HG02885 (cell line): ENCODE data around the gene NBEA.

ENCODE experiments used
- ATAC-seq: cut with Tn5 transposase; IDR thresholded peaks from one replicate; pipeline ENCODE4 v1.9.1; 2021; ENCODE audit warnings: mild to moderate bottlenecking; ENCODE audit not compliant: unreplicated experiment, poor library complexity

The NBEA gene

DNA sequence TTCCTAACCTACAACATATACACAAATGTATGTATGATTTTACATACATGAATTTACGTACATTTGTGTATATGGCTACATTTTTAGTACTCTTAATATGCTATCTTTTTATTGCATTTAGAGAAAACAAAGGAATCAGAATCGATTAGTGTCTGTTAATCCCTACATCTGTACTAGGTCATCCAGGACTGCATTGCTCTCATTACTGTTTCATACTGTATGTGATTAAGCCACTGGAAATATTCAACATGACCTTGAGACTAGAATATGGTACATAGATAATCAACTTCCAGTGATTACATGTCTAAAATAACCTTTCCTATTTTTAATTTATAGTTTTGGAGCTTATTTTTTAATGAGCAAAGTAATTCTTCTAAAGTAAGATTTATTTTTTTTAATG lies 539.7 kb downstream of the NBEA start:
- ATAC-seq = no peak

DNA sequence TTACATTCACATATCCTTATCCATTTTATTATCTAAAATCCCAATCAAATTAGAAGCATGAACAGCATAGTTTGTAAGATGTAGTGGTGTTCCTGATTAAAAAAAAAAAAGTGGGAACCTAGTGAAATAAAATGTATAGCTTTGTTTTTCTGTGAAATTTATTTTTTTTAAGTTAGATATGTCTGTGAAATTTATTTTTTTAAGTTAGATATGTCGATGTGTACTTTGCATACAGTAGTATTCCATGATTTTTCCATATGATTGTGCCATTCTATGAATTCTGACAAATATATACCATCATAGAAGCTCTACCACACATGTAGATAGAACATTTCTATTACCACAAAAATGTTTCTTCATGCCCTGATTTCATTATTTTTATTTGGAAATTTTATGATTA lies 540.5 kb downstream of the NBEA start:
- no peak for ATAC-seq

DNA sequence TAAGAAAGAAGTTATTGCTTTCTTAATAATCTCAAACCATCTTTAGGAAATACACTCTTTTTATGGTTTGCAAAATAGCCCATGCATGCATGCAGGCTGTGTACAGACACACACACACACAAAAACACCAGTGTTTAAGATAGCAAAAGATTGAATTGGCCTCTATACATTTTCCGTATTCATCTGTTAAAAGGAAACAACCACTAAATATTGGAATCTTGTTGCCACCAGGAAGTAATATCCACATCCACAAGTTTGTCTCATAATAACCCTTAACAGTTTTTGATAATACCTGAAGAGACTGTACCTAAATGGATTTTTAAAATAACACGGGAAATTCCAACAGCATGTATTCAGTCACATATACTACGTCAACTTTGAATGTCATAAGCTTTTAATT lies 541.7 kb downstream of the NBEA start:
- no peak for ATAC-seq

DNA sequence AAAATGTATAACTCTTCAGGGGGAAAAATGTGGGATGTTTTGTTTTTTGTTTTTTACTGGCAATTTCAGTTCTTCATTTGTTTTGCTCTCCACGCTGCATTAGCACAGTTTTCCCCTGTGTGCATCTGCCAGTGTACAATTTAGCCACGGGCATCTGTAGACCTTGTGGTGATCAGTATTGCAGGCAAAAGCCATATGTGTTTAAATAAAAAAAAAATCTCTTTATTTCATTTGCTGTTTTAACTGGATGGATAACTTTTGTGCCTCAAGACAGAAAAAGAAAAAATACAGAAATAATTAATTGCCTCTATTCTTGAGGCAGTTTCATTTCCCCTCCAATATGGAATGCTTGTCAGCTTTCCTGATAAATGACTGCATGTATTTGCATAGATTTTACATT lies 542.3 kb downstream of the NBEA start:
- no peak for ATAC-seq

DNA sequence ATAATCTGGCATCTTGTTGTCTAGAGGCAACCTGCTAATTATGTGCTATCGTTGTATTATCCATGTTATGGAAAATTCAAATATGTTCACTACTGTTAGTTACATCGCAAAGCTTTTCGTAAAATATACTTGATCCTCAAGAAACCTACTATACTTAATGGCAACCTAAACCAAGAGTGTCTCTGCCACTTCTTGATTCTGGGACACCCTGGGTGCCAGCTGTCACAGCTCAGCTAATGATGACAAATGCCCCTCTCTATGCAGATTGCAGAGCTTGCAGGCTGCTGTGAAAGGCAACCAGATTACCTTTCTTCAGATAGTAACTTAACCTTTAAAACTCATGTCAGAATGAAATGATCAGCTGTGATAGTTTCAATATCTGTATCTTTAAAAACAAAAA lies 543.4 kb downstream of the NBEA start:
- ATAC-seq = no peak

DNA sequence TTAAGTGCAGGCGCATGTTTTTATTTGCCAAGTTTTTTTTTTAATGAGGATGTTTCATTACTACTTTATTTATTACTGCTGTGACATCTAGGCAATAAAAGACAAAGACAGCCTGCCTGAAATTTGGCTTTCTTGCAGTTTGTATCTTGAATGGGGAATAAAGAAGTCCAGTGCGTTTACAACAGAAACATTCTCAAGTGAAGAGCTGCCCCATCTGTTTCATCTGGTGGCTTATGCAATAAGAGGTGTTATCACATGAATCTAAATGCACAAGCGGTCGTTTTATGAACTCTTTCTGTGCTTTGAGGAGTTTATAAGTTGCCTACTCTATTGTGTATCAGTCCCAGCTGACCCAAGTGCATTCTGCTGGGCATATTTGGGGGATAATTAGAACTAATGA lies 547.0 kb downstream of the NBEA start:
- no peak for ATAC-seq

DNA sequence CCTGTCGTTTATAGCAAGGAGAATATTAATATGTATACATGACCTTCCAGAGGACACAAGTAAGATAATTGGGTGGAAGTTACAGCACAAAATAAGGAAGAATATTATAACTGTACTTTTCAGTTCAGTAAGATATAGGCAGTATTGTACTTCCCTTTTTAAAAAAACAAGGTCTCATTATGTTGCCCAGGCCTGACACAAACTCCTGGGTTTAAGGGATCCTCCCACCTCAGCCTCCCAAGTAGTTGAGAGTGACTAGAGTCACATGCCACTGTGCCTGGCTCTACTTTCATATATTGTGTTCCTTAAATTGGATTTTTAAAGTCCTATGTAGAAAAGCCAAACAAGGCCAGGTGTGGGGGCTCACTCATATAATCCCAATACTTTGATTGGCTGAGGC lies 553.9 kb downstream of the NBEA start:
- ATAC-seq = no peak

DNA sequence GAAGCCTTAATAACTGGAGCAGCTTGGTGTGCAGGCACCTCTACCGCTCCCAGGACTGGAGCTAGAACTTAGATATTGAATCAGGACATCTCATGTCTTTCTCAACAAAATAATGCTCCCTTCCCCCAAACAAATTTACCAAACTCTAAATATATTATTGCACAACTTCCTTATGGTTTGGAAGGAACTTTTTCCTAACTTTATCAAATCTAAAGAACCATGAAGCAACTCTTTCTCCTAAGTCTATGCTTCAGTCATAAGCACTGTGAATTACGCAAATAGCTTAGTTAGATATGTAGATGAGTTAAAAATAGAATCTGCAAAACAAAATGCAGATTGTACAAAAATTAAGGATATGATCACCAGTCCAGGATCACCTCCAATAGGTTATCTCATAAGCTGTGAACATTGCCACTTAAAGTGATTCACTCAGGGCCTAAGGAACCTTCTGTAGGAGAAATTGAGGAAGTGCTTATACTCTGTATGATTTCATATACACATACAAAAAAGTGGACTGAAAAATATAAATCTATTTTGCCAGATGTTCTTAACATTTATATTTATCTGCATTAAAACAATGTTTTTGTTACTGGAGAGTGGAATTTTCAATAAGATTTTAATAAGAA lies 554.8 kb downstream of the NBEA start:
- no peak for ATAC-seq

DNA sequence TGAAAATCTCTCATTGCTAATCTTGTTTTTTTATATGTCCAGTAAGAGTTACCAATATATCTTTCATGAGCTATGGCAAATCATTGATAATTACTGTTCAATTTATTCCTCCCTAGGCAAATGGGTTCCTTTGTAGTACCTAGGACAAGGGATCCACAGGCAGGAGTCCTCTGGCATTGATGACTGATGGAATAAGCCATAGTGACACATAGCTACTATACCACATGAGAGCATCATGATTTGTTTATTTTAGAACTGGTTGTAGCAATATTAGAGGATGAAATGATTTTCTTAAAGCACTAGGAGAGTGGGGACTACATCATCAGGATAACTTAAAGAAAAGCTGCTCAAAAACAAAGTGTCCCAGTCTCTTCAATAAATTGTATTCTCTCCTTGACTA lies 556.2 kb downstream of the NBEA start:
- no peak for ATAC-seq

DNA sequence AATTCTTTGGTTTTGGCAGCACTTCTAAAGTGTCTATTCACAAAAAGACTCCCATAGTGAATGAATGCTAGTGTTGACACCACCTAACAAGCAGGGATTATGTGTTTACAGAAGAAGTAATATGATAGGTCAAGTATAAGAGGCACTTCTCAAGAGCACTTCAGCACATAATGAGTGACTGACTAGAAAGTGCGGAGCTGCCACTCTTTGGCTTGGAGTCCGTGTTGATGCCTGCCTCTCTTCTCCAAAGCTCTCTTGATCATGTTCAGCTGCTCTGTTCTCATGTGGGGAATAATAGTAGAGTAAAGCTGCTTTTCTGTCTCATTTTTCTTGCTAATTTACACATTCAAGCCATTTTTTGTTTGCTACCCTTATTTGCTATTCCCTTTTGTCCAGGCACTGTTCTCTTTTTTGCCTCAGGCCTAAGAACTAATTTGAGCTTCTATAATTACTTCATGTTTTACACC lies 557.2 kb downstream of the NBEA start:
- ATAC-seq = no peak

DNA sequence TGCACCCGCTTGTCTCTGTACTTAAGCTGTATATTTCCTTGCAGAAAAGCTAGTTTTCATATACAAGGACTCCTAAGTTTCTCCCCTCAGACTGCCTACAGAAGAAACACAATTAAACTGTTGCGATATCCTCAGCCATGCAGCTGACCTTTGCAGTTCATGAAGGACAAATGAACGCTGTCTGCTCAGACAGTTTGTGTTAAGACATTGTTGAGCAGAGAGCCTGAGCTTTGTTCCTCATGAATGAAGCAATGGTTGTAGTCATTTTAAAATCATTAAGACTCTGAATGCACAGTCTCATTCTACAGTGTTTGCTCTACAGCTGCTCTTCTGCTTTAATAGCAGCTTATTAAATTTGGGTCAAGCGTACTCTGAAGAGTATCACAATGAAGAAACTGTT lies 557.6 kb downstream of the NBEA start:
- ATAC-seq = no peak

DNA sequence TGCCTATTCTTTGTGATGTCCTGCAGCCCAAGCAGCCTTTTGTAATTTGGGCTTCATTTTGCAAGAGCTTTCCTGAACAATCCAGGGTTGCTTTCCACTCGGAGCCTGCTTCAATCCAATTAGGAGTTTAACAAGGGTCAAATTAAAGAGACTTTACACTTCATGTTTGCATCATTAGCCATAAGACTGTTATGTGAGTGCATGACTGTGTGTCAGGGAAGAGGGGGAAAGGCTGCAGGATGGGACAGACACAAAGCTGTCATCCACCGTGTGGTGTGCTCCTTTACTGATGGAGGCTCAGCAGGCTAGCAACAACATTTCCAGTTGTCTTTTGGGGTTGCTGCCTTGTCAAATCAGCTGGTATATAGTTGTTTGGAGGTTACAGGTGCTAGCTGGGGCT lies 558.1 kb downstream of the NBEA start:
- ATAC-seq = no peak

DNA sequence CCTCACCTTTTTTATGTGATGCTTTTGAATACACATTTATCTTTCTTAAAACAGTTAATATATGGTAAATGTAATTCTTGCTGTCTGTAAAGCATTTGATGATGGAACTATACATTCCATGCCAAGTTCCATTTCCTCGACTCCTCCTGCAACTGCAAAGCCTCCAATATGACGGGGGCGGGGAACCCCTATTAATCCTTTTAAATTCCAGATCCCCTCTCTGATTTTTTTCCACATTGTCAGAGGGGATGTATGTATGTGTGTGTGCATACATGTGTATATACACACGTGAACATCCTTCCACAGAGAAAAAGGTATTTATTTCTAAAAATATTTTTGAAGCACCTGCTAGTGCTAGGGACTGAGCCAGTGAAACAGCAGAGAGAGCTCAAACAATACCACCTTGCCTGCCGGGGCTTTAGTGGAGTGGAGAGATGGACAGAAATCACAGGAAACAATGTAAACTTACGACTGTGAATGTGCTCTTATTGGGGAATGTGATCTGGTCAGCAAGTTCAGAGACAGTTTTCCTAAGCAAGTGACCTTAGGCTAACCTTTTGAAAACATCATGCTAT lies 559.7 kb downstream of the NBEA start:
- ATAC-seq = no peak

DNA sequence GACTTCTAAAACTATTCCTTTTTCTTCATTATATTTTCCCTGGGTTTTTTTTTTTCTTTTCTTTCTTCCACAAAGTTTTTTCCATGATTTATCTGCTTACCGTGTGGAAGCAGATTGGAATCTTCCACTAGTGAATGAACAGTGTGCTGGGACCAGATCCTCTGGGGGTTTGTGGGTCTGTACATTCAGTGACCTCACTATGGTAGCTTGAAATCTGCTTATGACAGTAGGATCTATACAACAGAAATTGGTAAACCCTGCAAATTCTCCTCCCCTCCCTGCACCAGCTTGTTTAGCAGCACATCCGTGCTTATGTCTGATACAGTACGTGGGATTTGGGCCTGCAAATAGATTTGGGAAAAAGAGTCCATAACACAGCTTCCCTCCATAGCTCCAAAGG lies 560.4 kb downstream of the NBEA start:
- no peak for ATAC-seq

DNA sequence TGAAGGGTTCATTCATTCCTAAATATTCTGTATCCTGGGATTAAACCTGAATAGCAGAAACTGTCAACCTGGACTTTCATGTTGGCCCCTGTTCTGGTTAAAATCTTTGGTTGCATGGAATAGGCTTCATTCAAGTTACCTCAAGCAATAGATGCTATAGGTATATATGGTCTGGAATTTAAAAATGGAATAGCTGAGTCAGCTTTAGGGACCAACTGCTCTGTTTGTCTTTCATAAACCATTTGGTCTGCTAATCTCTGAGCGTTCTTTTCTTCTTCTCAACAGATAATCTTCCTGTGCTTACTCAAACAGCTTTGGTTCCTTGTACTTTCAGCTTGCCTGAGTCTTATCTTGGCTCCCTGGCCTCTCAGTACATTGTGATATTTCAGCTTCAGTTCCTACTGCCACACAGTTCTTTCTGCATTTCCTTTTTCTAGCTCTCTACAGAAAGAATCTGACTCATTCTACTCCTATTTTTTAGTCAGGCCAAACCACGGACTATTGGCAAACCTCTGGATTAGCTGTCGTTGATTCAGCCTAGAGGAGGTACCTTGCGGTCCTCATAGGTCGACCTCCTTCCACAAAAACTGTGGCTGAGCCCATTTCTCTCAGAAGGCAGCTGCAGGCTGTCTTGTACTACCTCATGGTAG lies 570.3 kb downstream of the NBEA start:
- ATAC-seq = no peak

DNA sequence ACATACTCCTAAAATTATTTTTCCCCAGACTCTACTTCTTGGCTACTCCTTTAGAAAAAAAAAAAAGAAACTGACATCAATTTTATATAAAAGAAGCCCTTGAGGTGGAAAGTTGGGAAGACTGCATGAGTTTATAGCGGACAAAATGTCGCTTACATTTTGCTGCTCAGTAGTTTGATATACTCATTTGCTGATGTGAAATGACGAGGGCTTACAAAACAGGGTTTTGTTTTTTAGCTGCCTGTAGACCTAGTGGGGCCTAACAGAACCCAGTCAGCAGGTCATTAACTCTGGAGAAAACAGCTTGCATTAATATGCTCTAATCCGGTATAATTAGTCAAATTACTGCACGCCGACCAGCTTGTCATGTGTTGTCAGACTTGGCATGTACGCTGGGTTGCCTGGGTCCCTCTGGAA lies 572.0 kb downstream of the NBEA start:
- ATAC-seq = no peak

DNA sequence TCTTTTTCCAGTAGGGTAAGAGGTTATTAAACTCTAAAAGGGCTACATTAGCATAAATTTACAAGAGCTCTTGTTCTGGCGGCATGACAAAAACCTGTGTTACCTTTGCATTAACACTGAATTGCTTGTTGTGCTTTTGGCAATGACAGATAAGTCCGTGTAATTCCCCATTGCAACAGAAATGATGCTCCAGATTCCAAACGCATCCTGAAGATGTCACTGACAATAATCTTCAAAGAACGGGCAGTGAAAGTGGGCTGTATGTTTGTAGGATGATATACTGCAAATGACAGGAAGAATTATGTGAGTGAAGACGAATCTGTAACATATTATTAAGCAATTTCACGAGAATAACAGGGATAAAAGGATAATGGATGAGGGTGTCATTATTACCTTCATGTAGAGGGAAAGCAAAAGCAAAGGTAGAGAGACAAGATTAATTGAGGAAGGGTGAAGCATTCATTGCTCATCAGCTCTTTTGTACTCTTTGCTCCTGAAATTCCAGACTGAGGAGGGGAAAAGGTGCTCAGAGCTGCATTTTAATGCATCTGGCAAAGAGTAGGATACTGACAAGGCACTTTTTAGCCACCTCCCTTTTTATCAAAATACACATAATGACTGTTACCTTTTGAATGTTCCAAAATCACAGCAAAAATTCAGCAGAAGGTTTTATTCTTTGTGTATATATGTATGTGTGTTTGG lies 572.9 kb downstream of the NBEA start:
- ATAC-seq = no peak

DNA sequence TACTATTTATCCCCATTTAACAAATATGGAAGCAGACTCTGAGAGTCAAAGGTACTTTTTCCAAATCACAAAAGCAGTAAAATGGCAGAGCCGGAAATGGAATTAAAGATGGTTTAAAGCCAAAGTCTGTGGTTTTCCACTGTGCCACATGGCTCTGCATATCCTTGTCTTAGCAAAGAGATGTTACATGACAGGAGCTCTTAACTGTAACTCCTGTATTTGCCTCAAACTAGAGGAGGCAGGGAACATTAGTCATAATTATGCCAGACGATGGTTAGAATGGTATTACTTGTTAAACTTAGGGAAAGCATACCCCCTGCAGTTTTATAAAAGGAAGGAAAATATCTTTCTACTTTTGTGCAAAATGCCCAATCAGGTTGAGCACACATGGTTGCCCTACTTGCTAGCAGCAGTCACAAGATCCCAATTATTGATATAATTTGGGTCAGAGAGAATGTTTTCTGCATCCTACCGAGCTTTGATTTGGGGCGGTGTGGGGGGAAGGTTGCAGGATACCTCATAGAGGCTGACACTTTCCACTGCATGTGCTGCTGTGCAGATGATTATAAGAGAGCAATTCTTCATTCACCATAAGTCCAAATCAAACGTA lies 576.4 kb downstream of the NBEA start:
- no peak for ATAC-seq

DNA sequence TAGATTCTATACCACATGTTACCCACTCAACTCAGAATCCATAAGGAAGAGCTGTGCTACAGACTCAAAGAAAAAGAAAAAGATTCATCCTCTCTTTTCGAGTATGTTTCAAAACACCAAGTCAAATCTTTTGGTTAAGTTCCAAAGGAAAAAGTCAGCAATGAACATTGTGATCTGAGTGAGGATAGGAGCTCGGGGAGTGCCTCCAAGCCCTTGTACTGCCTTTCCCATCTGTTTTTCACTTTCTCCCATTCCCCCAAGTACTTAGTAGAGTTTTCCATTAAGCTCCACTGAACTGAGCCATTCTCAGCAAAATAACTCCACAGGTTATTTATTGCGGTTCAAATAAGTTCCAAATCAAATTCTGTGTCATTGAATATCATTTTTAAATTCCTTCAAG lies 582.1 kb downstream of the NBEA start:
- no peak for ATAC-seq

DNA sequence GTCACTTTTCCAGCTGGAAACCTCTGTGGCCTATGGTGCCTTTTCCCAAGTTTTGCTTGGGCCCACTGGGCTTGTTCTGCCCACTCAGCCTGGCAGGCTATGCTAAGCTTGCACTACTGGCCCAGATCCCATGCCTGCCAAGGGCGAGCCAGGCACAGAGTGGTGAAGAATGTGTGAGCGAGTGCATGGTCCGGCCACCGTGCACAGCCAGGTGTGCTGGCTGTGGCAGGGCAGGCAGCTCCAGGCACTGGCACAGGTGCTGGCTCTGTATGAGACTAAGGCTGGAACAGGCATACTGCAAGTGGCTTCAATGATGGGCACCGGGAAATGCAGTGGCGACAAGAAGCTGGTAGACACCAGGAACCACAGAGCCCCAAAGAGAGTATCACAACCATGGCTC lies 584.5 kb downstream of the NBEA start:
- no peak for ATAC-seq

DNA sequence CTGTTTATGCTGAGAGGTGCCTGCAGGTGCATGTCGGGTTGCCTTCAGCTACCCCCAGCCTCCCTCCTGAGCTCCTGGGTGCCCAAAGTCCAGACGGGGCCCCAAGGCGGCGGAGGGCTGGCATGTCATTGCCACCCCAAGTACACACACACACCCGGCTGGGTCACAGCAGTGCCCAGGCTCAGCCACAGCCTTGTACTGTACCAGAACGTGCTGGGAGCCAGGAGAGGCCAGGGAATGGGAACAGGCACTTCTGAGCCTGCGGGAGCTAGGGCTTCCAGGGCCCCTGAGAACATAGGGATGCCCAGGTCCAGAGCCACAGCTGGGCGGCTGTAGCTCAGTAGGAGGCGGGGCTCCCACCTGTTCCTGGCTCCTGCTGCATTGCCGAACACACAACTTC lies 585.4 kb downstream of the NBEA start:
- no peak for ATAC-seq
